Stimulated activated CD8-positive, alpha-beta memory T cell treated with anti-CD3 and anti-CD28 coated beads, Interleukin-2, amount 100 ng/mL, for 48 hours (primary cell): ENCODE measurements around the gene CEP135.
"Not testable (repeated sequence)": the region's sequence is repeated elsewhere in the genome, so short reads cannot be mapped to it uniquely, and the experiment has no call there.

Experiments used
- DNase-seq, 2 donors: peaks; one replicate each; pipeline ENCODE4 v3.0.0-alpha.2; 2020; ENCODE audit warnings: low read depth in 2 of 2

The CEP135 gene

DNA sequence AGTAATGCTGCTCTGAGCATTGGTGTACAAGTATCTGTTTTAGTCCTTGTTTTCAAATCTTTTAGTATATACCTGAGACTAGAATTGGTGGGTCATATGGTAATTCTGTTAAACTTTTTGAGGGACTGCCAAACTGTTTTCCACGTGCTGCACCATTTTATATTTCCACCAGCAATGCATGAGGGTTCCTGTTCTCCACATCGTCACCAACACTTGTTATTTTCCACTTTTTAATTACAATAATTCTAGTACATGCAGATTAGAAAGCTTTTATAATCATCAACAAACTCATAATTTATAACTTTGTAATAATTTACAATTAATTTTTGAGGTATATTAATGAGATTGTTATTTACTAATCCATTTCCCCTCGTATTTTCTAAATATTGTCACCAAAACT is 79.4 kb downstream of the CEP135 start:
- no peak for DNase-seq

GRCh38 chr4:56038487-56039162 is 89.9 kb downstream of the CEP135 start:
- no peak for DNase-seq

- DNase-seq: no peak
These were observed 92.1 kb downstream of the CEP135 start for GRCh38 chr4:56040842-56041241.

- DNase-seq: no peak
These were observed 93.5 kb downstream of the CEP135 start for GRCh38 chr4:56042225-56042624.

- no peak for DNase-seq
These were observed 99.6 kb downstream of the CEP135 start for GRCh38 chr4:56048383-56048701.

- DNase-seq: peak; percentile 16 to 43
These were observed 100.1 kb downstream of the CEP135 start for GRCh38 chr4:56048702-56049431.

- no peak for DNase-seq
These were observed 101.9 kb downstream of the CEP135 start for GRCh38 chr4:56050625-56051024.

DNA sequence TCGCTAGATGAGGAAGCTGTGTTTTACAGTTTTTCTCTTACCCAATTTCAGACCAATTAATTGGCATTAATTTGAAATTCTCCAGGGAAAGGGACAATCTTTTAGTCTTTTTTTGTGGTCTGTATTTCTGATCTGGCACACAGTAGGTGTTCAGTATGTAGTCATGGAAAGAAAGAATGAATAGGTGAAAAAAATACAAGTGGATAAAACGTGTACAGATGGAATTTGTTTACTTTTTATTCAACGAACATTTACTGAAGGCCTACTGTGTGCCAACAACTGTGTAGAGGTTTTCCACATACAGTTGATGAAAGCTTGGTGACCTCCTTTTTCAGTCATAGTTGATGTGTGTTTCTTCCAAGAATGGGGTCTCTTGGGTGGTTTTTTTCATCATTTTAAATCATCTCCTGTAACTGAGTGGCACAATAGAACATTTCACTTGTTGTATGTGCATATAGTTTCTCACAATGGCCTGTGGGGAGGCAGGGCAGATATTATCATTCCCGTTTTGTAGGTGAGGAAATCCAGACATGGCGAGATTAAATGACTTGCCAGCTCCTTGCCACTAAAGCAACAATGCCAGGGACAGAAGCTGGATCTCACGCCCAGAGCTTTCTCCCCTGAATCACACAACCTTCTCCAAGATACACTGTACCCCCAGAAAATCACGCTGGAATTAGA is 102.4 kb downstream of the CEP135 start:
- DNase-seq: no peak

DNA sequence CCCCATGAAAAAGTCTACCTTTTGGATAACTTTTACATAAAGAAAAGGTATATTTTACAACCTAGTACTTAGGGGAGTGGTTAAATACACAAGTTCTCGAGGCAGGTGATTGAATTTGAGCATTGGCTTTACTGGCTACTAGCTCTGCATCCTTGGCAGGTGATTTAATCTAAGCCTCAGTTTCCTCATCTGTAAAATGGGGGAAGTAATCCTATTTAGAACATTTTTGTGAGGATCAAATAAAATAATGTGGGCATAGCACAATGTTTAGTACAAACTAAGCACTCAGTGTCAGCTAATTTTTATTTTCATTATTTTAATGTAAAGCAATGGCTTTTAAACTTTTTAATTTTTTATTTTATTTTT is 102.9 kb downstream of the CEP135 start:
- no peak for DNase-seq

DNA sequence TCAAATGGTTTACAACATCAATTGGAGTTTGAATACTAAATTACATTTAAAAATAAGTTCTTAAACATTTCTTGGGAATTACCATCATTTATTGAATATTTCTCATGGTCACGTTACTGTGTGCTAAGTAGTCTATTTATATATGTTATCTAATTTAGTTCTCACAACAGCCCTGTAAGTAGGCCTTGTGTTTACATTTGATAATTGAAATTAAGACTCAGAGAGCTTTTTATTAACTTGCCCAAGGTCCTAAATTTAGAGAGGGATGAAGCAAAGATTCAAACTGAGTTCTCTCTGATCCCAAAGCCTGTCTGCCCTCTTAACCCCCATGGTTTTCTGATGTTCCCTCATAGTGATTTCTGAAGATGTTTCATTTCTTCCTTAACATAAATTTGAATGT is 103.7 kb downstream of the CEP135 start:
- no peak for DNase-seq

GRCh38 chr4:56052966-56053365 is 104.2 kb downstream of the CEP135 start:
- DNase-seq: no peak

DNA sequence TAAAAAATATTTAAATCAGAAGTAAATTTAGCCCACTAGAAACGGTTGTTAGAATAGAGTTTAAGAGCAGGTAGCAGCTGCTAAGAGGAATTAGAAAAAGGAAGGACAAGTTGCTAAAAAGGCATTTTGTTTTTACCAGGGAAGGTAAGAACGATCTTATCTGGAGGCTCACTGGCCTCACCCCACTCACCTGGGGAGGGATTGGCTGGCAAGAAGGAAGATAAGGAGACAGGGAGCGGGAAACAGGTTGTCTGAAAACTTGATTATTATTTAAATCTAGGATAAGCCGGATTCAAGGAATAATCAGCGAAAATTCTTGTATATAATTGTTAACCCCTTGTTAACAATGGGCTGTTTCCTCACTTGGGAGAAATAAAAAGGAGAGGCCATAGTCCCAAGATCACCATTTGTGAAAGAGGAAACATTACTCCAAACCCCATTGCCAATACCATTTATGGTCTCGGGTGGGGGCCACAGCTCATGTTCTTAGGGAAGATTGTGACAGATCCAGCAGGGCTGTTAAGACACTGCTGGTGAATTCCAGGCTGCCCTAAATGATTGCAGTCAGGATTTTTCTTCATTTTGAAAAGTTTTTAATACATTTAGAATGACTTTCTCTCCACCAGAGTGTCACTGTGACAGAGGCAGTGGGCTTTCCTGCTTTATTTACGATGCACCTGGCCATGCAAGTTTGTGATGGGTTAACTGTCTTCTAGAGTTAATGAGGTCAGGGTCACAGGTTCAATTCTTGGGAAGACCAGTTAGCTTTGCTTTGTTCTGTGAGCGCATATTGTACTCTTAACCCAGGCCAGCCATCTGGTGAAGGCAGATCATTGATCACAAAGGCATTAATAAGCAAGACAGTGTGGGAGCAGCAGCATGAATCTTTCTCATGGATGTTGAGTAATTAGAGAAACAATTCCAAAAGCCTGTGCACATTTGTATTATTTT is 106.6 kb downstream of the CEP135 start:
- no peak for DNase-seq

DNA sequence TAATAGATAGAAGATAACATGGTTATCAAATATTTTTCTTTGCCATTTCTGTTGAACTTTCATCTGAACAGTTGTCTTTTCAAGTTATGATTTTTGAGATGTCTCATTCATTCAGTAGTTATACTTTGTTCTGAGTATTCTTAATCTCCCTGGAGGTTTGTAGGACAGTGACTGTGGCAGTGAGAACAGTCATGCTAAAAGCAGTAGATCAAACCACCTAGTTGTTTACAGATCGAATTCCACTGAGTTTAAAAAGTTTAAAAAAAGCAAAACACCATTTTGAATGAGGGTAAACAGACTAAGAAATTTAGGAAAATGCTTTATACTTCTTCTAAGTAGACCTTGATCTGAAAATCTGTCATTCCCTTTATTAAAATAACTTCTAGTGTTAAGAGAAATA is 107.2 kb downstream of the CEP135 start:
- no peak for DNase-seq

DNA sequence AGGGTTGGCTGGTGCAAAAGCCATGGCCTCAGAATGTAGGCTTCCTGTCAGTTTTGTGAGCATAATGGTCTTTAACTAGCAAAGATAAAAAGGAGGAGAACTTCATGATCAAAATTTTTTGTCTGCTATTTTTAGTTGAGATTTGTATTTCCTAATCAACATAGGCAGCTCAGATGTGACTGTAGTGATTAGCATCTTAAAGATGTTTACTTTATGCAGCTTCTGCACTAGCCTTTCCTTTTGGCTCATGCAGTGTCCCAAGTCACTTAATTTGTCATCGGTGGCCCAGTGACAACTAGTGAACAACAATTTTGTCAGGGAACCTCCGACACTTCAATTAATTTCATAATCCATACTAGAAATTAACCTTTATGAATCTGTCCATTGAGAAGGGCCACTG is 109.8 kb downstream of the CEP135 start:
- DNase-seq: no peak

- DNase-seq: no peak
These were observed 111.3 kb downstream of the CEP135 start for GRCh38 chr4:56060036-56060435.

DNA sequence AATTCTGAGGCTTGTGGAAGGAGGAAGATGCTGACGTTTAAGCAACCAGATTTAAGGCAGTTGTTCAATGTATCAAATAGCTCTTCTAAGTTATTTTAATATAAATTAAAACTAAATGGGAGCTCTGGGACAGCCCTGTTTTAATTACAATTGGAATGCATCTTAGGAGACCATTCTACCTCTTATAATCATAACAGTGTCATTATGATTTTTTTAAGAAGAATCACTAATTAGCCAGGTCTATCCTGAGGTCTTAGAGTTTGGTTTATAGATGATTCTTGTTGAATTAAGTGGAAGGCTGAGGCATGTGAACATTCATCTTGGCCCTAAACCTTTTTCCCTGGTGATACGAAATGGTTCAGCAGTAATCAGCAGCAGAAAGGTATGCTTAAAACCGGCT is 113.4 kb downstream of the CEP135 start:
- no peak for DNase-seq

DNA sequence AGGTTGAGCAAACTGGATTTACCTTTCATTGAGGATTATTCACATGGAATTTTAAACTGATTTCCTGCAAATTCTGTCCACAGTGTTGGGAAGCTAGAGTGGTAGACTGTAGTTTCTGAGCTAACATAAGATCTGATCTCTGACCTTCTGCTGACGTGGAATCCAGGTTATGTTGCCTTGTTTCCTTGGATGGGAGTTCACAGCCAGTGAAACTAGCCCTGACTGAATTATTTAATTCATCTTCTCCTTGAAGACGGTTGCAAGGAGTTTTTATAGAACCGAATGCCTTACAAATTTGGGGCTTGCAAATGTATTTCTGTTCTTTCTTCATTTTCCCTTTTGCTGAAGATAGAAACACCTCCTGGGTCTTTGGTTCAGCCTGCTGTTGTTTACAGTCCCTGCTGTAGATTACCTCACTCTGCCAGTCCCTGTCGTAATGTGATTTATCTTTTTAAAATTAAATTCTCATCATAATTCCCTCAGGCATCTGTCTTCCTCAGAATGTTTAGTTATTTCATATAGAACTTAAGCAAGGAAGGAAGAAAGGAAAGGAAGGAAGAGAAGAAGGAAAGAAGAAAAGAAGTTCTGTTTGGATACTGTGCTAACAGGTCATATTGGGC is 113.9 kb downstream of the CEP135 start:
- DNase-seq: no peak

GRCh38 chr4:56066493-56066892 is 117.7 kb downstream of the CEP135 start:
- no peak for DNase-seq

DNA sequence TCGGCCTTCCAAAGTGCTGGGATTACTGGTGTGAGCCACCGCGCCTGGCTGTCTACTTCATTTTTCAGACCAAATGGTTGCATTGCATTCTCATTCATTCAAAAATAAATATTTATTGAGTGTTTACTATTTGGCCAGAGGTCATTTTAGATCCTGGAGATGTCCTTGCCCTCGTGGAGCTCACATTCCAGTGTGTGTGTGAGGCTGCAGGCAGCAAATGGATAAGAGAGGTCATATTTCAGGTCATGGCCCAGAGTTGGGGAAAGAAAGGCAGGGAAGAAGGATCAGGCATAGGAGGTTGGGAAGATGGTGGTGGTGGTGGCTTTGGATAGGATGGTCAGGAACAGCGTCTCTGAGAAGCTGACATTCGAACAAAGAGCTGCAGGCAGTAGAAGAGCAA is 119.1 kb downstream of the CEP135 start:
- DNase-seq: no peak

GRCh38 chr4:56072730-56073129 is 124.0 kb downstream of the CEP135 start:
- not testable (repeated sequence) for DNase-seq

DNA sequence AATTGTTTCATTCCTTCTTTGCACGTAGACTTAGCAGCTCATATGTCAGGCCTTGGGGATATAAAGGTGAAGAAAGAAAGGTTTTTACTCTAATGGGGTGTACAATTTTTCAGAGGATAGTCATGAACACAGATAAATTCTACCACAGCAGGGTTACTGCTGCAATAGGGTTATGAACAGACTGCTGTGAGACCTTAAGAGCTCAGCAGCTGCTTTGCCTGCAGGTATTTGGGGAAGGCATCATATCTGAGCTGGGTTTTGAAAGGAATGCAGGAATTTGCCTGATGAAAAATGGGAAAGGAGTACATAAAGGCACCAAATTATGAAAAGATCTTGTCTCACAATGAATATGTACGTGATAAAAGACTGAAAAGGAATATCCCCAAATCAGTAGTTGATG is 128.9 kb downstream of the CEP135 start:
- no peak for DNase-seq

DNA sequence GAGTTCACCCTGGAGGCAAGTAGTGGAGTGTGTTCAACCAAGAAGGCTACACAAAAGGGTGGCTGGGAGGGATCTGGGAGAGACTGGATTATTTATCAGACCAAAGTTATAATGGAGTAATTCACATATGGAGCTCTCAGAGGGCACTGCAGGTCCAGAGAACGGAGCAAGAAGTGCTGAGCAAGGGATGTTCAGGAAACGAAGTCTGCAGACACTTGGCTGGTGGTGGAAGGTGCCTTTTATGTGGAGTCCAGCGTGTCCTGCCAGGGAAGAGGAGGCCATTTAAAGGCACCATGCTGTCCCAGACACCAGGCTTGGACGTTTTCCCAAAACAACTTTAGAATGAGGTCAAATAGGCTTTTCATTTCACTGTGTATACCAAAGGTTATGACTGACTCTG is 130.1 kb downstream of the CEP135 start:
- no peak for DNase-seq
